Cardiac muscle cell (in vitro differentiated cells and primary cell): ENCODE data around the gene WDR93. TPM values are rescaled to one million over a fixed set of nuclear protein-coding genes. Genes with fewer than 3 reads are reported as not detected.
A peak's percentile ranks its signal among the peaks of the same experiment; 100 is the strongest.

Experiments used
- DNase-seq, 2 donors: peaks; one replicate each; pipeline versions ENCODE4 v3.0.0 to v3.0.0-alpha.2; 2010 to 2017; ENCODE audit warnings: low read depth in 1 of 2, low spot score in 1 of 2
- H3K27ac ChIP-seq: fragments of 200-600 bp; sonication (generic); 2 replicates; pipeline ENCODE4 v1.5.1; 2016
- H3K27me3 ChIP-seq: fragments of 200-600 bp; sonication (generic); 2 replicates; pipeline ENCODE4 v1.6.0; 2016; ENCODE audit warnings: control low read depth
- H3K36me3 ChIP-seq: fragments of 200-600 bp; sonication (generic); 2 replicates; pipeline ENCODE4 v1.5.1; 2016; ENCODE audit warnings: control low read depth
- H3K4me1 ChIP-seq: fragments of 200-600 bp; sonication (generic); 2 replicates; pipeline ENCODE4 v1.8.1; 2017; ENCODE audit warnings: low read depth, mild to moderate bottlenecking, mixed run types
- H3K4me3 ChIP-seq: fragments of 200-600 bp; sonication (generic); 2 replicates; pipeline ENCODE4 v1.5.1; 2016; ENCODE audit warnings: mild to moderate bottlenecking
- H3K9me3 ChIP-seq: fragments of 200-600 bp; sonication (generic); 2 replicates; pipeline ENCODE4 v1.5.1; 2017; ENCODE audit warnings: low read depth, mild to moderate bottlenecking, control low read depth
- CTCF ChIP-seq: IDR thresholded peaks from 2 replicates; pipeline ENCODE4 v1.5.1; 2012; ENCODE audit warnings: low read depth, mild to moderate bottlenecking, low read length
- polyA plus RNA-seq: library from polyadenylated mRNA; unstranded; fragments of >200 nt; fragmentation: Nextera tagmentation; extraction: Ambion mirVana; gene quantifications from 2 replicates; pipeline ENCODE4 v1.2.1, GENCODE V29; 2016
- total RNA-seq: library from RNA; depleted of rRNA; stranded (reverse); fragments of >200 nt; gene quantifications from 2 replicates; pipeline ENCODE4 v1.2.3, GENCODE V29; 2016

Gene WDR93
- total and polyA plus RNA-seq, 2 experiments from 2014 or later: 0.06 to 0.73 TPM

- Histone ChIP-seq H3K27ac (no peak overlapping the region), H3K9me3 (no peaks in the 10 kb centered on the region), H3K4me3 (no peak overlapping the region), H3K27me3 (peaks cover 28% of the 10 kb centered on the region), H3K4me1 (no peaks in the 10 kb centered on the region), H3K36me3 (no peaks in the 10 kb centered on the region)
- no peak for DNase-seq
- TF ChIP-seq CTCF: no peak
Measured at GRCh38 chr15:89695198-89695597, 4.6 kb downstream of the WDR93 start.

- H3K27me3 ChIP-seq: no peaks in the 10 kb centered on the region
- H3K9me3 ChIP-seq: no peaks in the 10 kb centered on the region
Measured at GRCh38 chr15:89704411-89704810, 13.8 kb downstream of the WDR93 start.

GRCh38 chr15:89707577-89707976 is 17.0 kb downstream of the WDR93 start:
- H3K4me3 ChIP-seq: no peak overlapping the region
- no peaks in the 10 kb centered on the region for H3K36me3 ChIP-seq
- no peak for DNase-seq
- H3K4me1 ChIP-seq: no peaks in the 10 kb centered on the region
- no peaks in the 10 kb centered on the region for H3K9me3 ChIP-seq
- no peaks in the 10 kb centered on the region for H3K27me3 ChIP-seq
- TF ChIP-seq CTCF: no peak
- no peak overlapping the region for H3K27ac ChIP-seq

More at GRCh38 chr15:89704411-89704810, 13.8 kb downstream of the WDR93 start:
- no peaks in the 10 kb centered on the region for H3K4me1 ChIP-seq
- H3K27ac ChIP-seq: no peak overlapping the region
- no peaks in the 10 kb centered on the region for H3K36me3 ChIP-seq
- H3K4me3 ChIP-seq: no peak overlapping the region
- no peak for TF ChIP-seq CTCF
- DNase-seq: peak in 1 of 2 donors; percentile 15

GRCh38 chr15:89714775-89715174 is 24.2 kb downstream of the WDR93 start:
- no peak overlapping the region for H3K27ac ChIP-seq
- no peaks in the 10 kb centered on the region for H3K9me3 ChIP-seq
- DNase-seq: peak in 1 of 2 donors; percentile 86
- no peak overlapping the region for H3K4me3 ChIP-seq
- H3K27me3 ChIP-seq: no peaks in the 10 kb centered on the region
- H3K4me1 ChIP-seq: no peaks in the 10 kb centered on the region
- H3K36me3 ChIP-seq: no peaks in the 10 kb centered on the region
- no peak for TF ChIP-seq CTCF

GRCh38 chr15:89723031-89723430 is 32.4 kb downstream of the WDR93 start:
- H3K27me3 ChIP-seq: no peaks in the 10 kb centered on the region
- no peak for DNase-seq
- TF ChIP-seq CTCF: no peak
- H3K4me3 ChIP-seq: no peak overlapping the region
- H3K4me1 ChIP-seq: no peaks in the 10 kb centered on the region
- no peaks in the 10 kb centered on the region for H3K9me3 ChIP-seq
- no peaks in the 10 kb centered on the region for H3K36me3 ChIP-seq
- no peak overlapping the region for H3K27ac ChIP-seq

- Histone ChIP-seq H3K4me1 (no peaks in the 10 kb centered on the region), H3K36me3 (no peaks in the 10 kb centered on the region), H3K4me3 (no peak overlapping the region), H3K9me3 (no peaks in the 10 kb centered on the region), H3K27ac (no peak overlapping the region), H3K27me3 (no peaks in the 10 kb centered on the region)
- TF ChIP-seq CTCF: no peak
- no peak for DNase-seq
Measured at GRCh38 chr15:89724621-89725020, 34.0 kb downstream of the WDR93 start.
